NCI-H446 (cell line): ENCODE data around the gene MTMR10.
A peak's percentile ranks its signal among the peaks of the same experiment; 100 is the strongest.

Experiments
- DNase-seq, 2 experiments: peaks; one replicate each; lab custom pipeline; 2025; lab: John Stamatoyannopoulos, UW

MTMR10 gene, protein sequence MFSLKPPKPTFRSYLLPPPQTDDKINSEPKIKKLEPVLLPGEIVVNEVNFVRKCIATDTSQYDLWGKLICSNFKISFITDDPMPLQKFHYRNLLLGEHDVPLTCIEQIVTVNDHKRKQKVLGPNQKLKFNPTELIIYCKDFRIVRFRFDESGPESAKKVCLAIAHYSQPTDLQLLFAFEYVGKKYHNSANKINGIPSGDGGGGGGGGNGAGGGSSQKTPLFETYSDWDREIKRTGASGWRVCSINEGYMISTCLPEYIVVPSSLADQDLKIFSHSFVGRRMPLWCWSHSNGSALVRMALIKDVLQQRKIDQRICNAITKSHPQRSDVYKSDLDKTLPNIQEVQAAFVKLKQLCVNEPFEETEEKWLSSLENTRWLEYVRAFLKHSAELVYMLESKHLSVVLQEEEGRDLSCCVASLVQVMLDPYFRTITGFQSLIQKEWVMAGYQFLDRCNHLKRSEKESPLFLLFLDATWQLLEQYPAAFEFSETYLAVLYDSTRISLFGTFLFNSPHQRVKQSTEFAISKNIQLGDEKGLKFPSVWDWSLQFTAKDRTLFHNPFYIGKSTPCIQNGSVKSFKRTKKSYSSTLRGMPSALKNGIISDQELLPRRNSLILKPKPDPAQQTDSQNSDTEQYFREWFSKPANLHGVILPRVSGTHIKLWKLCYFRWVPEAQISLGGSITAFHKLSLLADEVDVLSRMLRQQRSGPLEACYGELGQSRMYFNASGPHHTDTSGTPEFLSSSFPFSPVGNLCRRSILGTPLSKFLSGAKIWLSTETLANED

DNA sequence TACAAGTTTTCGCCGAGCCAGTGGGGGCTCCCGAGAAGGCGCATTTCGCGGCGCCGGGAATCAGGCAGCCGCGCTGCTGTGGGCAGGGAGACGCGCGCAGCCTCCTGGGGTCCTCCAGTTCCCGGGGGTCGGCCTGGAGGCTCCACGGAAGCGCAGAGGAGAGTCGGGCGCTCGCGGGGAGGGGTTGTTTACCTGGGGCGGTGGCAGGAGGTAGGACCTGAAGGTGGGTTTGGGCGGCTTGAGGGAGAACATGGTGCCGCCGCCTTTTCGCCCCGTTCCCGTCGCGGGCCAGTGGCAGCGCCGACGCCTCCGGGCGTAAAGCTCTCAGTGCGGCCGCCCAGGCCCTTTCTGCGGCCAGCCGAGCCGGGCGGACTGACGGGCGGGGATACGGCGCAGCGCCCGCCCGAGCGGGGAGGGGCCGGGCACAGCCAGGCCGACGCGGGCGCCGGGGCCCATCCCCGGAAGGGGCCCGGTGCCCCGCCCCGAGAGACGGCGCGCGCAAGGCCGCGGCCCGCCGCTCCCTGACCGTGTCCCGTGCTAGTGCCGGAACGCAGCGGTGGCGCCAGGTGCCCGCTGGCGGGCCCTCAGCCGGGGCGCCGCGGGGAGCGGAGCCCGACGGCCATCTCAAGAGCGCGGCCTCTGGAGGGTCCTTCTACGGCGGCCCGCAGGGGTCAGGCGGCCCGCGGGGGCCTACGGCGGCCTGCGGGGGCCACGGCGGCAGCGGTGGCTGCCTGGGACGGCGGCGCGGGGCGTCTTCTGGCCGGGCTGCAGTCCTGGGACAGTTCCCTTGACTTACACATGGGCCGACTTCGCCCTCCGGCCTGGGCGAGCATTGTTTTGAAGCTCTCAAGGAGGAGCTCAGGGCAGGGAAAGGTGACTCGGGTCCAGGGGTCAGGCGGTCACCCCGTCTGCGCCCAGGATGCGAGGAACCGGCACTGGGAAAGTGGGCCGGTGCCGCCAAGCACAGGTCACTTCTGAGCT, at the start of gene MTMR10:
Gene MTMR10 (minus strand): TSS at position 374 of the 981 bp plus-strand sequence. CDS start 122 bp downstream, at position 252.
- DNase-seq, result peak in 1 of 2 experiments; percentile 71

DNA sequence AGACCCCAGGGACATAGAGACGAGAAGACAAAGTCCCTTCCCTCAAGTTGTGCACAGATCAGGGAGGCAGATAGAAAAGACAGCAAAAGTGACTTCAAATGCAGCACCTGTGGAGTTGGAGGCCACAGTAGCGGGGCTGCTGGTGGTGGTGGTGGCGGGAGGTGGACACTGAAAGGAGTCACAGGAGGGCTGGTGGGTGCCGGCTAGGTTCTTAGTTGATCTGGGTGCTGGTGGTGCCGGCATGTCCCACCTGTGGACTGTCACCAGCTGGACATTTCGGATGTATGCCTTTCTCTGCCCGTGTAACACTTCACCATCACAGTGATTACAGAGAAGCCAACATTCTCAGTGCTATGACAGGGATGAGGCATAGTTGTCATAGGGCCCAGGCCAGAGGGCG, 49.2 kb upstream of the MTMR10 start:
- DNase-seq, result no peak

DNA sequence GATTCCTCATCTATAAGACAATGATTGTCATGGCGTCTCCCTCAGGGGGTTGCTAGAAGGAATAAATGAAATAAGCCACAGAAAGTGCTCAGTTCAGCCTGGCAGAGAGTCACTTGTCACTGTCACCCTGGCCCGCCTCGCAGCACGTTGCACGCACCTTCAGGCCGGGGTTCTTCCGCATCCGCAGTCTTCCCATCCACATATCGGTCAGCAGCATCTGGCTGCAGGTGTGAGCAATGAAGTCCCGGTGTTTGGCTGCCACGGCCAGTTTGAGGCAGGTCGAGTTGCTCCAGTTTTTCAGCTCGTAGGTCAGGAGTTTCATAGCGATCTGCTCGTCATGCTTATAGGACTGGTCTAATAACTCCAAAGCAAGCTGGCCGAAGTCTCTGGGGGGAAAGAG, 48.5 kb upstream of the MTMR10 start:
- DNase-seq, result no peak

DNA sequence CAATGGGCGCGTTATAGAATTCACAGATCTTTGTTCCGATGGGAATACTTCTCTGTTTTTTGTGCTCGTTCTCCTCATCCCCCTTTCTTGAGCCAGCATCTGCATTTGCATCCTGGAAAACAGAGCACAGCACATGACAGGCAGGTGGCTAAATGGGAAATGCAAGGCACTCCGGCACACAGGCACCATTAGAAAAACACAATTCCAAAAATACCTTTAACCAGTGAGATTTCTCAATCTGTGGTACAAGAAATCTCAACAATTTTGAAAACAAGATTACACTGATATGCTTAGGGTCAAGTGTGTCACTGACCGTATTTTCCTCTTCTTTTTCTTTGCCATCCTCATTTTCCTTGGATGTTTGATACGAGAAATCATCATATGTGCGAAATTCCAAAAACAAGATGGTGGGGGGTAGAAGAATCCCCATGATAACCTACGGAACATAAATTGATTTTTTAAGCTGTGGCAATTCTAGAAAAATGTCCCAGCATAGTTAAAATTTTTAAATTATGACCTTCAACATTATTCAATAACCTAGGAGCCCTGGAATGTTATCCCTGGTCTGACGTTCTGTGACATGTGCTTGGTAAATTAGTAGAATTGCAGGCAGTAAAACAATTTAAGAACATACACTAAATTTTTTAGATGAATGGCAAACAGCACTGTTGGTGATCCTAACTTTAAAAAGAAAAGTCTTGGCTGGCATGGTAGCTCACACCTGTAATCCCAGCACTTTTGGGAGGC, 46.5 kb upstream of the MTMR10 start:
- no peak for DNase-seq

DNA sequence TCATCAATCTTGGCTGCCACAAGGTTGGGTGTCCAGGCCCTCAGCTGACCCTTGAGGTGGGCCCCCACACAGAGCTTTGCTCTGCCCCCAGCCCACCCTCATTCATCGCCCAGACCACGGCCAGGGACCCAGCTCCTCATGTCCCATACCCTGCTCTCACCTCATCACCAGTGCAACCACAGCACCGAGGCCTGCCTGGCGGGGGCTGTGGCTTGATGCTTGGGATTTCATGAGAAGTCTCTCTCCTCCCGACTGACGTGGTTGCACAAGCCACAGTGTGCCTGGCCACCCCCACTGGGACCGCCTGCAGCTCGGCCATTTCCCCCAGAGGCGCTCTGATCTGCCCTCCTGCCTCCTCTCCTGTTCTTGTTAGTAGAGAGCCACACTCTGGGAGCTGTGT, 45.4 kb upstream of the MTMR10 start:
- no peak for DNase-seq

DNA sequence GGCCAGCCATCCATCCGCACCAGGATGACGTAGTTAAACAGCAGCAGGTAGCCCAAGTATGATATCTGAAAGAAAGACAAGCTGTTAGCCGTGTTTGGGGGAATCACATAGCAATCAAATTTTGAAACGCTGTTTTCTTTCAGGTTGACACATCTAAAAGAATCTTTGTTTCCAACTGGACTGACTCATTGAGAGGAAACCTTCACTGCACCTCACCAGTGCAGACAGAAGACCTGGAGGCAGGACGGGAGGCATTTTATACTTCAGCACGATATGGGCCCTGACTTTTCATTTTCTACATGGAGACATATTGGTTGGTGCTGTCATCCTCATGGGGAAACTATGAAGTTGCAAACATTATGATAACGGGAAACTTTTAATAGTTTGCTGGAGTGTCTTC, 44.2 kb upstream of the MTMR10 start:
- no peak for DNase-seq

DNA sequence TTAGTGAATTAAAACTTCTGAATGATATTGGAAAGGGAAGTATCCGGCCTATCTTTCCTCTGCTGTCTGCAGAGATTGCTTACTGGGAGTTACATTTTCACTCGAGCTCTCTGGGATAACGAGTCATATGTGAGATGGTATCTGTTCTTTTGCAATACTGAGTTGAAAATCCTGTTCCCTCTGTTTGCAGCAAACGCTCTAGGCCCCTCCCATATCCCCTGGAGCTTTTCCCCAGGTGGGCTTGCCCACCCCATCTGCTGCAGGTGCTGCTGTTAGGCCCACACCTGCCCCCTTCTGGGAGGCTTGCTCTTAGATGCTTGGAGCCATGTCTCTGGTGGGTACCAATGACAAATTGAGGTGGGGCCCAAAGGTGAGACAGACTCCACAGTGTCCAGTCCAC, 42.7 kb upstream of the MTMR10 start:
- no peak for DNase-seq

DNA sequence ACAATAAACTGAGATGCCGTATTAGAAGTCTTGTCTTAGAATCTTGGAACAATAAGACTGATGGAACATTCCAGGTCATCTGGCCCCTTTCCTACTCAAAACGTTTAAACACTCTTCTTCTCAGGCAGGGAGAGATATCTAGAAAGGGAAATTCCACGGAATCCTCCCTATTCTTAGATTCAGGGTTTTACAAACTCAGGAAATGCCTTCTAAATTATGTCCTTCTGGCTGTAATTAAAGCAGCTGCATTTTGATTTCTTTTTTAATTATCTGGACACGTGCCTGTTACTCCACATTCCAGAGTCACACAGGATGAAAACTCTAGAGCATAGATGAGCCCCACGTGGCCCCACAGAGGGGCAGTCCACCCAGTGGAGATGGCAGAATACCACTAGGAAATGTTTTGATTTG, 41.5 kb upstream of the MTMR10 start:
- DNase-seq, result no peak

DNA sequence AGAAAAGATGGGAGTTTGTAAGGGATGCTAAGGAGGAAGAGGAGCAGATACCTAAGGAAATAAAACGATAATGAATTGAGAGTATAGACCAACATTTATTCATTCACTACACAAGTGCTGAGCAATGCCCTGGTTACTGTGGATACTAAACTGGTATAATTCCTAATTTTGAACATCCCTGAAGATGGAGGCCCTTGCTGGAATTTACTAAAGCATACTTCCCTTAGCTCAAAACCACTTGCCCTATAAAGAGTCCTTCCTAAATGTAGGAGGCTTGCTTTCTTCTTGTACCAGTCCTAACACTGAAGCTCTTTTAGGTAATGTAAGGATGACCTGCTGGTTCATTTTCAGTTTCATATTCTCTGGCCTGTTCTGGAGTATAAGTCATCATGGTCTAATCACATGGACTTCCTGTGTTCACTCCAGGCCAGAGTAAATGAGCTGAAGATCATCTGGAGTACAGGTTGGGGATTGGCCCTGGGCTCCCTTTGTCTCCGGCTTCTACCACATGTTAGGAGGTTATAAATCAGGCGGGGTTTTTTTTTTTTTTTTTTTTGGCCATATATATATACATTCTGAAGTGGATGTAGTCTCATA, 40.1 kb upstream of the MTMR10 start:
- DNase-seq, result no peak

DNA sequence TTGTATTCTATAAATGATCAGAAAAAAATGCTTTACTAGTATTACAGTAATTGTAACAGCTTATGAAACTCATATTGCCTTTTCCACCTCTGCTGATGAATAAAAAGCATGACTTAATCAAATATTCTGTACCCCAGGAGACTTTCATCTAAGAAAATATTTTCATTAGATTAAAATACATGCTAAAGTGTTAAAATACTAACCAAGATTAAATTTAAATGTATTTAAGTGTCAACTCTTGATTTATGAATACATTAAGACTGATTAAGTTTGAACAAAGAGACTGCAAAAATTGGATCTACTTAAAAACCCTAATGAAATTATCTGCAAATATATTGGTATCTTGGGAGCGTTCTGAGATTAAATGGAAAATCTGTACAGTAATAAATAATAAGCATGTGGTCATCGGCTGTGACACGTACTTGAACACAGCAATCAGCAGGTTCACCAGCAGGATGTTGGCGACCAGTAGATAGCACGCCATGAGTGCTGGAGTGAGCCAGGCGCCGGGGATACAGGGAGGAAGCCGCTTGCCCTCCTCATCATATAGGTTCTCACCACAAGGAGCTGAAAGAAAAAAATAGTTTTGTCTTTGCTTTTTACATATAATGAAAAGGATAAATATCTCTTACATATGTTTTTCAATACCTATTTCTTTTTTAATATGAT, 36.6 kb upstream of the MTMR10 start:
- DNase-seq, result no peak

DNA sequence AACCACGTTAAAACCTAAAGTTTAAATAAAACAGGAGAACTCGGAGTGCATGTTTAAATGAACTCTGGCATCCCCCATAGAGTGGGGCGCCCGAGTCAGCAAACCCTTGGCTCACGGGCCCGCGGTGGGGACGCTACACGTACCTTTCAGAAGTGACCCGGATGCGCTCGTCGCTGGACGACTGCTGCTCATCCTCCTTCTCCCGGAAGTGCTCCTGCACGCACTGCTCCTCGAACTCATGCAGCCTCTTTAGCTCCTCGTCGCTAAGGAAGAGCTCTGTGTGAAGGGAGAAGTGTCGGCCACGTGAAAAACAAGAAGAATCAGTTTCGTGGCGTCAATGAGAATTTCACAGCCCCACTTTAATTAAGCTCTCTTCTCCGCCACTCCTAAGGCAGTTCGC, 34.6 kb upstream of the MTMR10 start:
- no peak for DNase-seq

DNA sequence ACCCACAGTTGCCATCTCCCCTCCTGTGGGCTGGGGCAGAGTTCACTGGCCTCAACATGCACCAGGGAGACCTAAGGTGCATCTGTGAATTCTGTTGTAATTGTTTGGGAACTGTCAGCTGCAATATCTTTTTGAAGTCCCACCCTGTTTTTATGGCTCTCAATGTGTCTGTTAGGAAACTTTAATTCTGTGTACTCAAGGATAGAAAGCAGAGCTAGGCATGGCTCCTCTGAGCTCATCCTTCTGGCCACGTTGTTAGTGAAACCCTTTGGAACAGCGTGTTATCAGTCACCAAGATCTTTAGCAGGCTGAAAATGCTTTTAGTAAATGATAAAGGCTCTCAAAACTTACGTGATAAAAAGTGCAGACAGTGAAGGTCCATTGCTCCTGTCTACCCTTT, 33.6 kb upstream of the MTMR10 start:
- no peak for DNase-seq

DNA sequence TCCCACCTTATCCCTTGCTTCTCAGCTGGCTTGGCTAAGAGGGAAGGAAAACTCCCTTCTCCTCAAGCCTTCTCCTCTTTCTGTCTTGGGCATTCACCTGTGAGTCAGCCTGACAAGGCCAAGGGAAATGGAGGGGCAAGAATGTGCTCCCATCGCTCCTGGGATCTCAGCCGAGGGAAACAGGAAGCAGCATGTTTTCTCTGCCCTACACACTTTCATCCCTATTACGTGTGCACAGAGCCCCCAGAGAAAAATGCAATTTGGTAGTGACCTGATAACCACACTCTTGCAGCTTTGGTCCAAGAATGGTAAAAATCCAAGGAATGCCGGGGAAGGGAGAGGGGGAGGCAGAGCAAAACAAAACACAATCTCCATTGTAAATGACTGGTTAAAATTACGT, 32.9 kb upstream of the MTMR10 start:
- DNase-seq, result no peak

DNA sequence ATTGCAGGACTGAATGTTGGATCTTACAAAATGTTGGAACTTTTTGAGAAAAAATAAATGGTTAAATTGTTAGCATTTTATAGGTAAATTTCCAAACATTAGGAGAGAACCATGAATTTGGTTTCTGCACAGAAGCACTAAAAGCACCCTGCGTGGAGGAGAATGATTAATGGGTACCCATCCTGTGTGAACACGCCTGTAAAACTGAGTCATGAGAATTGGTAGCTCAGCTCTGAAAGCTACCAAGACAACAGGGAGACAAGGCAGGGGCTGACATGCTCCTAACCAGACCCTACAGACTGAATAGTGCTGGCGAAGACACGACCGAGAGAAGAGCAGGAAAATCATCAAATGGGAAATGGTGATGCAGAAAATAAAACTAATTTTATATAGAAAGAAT, 32.4 kb upstream of the MTMR10 start:
- DNase-seq, result no peak

DNA sequence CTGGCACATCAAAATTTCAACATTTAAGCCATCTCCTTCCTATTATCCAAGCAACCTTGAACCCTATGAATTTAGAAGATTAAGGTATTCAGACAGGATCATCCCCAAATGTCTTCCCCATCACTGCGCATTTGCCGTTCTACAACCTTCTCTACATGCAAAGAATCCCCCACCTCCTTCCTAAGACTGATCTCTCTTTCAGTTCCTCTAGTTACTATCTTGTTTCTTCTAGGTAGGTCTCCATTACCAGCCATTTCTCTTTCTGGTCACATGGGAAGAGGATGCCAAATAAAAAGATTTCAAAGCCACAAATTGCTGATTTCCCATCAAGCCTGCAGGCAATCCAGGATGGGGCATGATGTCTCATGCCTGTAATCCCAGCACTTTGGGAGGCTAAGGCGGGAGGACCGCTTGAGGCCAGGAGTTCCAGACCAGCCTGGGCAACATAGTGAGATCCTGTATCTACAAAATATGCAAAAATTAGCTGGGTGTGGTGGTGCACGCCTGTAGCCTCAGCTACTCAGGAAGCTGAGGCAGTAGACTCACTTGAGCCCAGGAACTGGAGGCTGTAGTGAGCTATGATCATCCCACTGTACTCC, 29.7 kb upstream of the MTMR10 start:
- no peak for DNase-seq

DNA sequence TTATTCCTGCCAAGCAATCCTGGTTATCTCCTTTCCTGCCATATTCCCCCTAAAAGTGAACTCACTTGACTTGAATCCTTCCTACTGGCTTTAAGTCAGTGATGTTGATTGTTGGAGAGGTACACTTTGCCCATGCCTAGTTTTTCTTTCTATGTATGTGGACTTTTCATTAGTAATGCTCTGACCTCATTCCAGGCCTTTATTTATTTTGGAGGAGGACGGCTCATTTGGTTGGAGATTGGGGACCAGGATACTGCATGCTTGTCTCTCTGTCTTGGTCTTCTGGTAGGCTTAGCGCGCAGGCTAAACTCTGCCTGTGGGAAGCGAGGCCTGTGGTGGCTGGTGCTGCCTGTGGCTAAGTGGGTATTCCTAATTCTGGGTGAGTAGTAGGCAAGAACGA, 29.1 kb upstream of the MTMR10 start:
- DNase-seq, result no peak

DNA sequence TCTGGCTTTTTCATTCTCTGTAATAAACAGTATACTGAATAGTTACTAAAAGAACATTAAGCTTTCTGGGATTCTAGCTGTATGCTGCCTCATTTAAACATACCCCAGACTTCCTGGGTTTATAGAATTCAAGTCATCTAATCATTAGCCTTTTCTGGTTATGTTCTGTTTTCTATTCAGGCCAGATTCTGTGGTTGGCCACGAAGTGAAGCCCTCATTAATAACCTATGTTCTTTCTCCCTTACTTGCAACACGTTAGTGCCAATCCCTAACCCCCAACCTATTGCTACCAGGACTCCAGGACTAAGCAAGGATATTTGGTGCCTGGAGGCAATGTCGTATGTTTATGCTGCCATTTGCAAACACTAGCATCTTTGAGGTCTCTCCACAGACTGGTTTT, 28.6 kb upstream of the MTMR10 start:
- DNase-seq, result no peak

DNA sequence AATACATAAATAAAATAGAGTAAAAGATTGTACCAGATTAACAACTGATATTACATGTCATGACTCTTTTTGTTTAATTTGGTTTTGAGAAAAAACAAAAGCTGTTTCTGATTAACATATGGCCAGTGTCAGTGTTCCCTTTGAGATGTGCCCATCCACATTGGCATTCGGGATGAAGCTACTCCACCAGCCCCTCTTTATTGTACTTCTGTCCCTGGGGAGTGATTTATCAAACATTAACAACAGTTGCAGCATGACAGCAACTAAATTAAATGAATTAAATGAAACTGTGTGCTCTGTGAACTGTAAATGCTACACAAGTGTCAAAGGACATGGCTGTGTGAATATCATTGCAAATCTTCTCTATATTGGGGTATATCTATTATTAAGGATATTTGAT, 25.9 kb upstream of the MTMR10 start:
- DNase-seq, result no peak

DNA sequence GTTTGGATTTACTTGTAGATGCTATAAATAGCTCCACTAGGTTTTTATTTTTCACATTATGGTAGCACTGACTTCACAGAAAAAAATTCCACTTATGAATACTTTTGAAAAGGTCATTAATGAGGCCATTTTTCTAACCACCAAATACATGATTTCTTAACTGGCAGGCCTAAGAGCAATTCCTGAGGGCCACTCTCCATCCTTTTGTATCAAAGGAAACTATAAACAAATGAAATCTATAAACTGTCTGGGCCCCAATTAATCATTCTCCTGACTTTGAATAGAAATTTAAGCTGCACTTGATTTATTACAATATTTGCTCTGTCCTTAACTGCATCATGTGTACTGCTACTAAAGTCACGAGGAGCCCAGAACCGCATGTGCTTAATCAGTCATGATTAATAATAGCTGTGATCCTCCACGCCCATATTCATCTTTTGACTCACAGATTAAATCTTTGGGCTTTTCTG, 25.1 kb upstream of the MTMR10 start:
- DNase-seq, result no peak

DNA sequence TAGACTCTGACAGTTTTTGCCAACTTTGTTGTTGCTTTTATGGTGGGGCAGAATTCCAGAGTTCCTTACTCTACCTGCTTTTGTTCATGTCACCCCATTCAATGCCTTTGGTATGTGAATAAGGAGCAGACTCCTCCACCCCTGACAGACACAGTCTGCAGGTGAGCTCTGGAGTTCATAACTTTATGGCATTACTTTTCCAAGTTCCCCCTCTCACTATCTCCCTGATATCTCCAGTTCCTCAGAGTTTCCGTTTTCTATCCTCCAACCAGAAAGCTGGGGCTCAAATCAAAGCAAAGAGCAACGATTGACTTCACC, 23.1 kb upstream of the MTMR10 start:
- no peak for DNase-seq
